ENCODE data around the gene DHRSX.

DNA sequence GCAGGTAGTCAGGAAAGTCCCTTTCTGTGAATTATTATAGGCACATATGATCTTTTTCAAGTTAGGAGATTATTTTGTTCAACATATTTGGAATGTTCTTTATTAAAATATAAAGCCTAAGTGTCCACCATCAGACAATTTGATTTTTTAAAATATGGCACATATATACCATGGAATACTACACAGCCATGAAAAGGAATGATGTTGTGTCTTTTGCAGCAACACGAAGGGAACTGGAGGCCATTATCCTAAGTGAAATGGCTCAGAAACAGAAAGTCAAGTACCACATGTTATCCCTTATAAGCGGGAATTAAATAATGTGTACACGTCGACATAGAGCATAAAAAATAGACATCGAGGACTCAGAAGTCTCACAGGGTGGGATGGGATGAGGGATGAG, 73.0 kb downstream of the DHRSX start:
- no peak for TF ChIP-seq KLF6 (CRISPR knock-in tag; IDR thresholded peaks at IDR 0.05)
- no peak for TF ChIP-seq ZZZ3 (CRISPR knock-in tag; IDR thresholded peaks at IDR 0.05; ENCODE audit: borderline replicate concordance)
- no peak for TF ChIP-seq KAT2B (IDR thresholded peaks at IDR 0.05; ENCODE audit: borderline replicate concordance, low read depth, low read length)
- TF ChIP-seq, protein P1, sequence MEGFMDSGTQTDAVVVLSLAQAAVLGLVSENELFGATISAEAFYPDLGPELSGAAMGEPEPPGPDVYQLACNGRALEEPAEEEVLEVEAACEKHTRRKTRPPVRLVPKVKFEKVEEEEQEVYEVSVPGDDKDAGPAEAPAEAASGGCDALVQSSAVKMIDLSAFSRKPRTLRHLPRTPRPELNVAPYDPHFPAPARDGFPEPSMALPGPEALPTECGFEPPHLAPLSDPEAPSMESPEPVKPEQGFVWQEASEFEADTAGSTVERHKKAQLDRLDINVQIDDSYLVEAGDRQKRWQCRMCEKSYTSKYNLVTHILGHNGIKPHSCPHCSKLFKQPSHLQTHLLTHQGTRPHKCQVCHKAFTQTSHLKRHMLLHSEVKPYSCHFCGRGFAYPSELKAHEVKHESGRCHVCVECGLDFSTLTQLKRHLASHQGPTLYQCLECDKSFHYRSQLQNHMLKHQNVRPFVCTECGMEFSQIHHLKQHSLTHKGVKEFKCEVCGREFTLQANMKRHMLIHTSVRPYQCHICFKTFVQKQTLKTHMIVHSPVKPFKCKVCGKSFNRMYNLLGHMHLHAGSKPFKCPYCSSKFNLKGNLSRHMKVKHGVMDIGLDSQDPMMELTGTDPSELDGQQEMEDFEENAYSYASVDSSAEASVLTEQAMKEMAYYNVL (CRISPR knock-in tag; IDR thresholded peaks at IDR 0.05; ENCODE audit: borderline replicate concordance) = no peak
- TF ChIP-seq PAX8 (CRISPR knock-in tag; IDR thresholded peaks at IDR 0.05; ENCODE audit: borderline replicate concordance) = no peak

Data from HepG2 (cell line).